HEK293 (cell line): ENCODE data around the gene PRSS23.

Experiments
- CTCF ChIA-PET: fragments of 350-600 bp; formaldehyde crosslinking; extraction: SDS; loops from one replicate; lab custom pipeline; 2021; ENCODE audit warnings: antibody characterized with exemption; lab: Yijun Ruan, JAX
- POLR2A ChIA-PET: fragments of 300-600 bp; formaldehyde crosslinking; extraction: SDS; loops from one replicate; lab custom pipeline; 2020; ENCODE audit warnings: antibody characterized with exemption, inconsistent platforms; lab: Yijun Ruan, JAX
- H3K27ac ChIP-seq: fragments of 200-500 bp; sonication (Bioruptor generic); 2 replicates; pipeline ENCODE4 v1.5.1; 2014; ENCODE audit warnings: low read depth, low read length, control low read depth, inconsistent platforms; ENCODE audit errors: extremely low read depth
- H3K36me3 ChIP-seq, 2 experiments: fragments of 200-500 bp in 1 of 2; sonication (Bioruptor generic) in 1 of 2; 1 replicate in 1 of 2; 2 replicates in 1 of 2; pipeline ENCODE4 v1.5.1; 2014 to 2017; ENCODE audit warnings: inconsistent platforms in 2 of 2, low read length in 2 of 2; ENCODE audit not compliant: control insufficient read depth in 2 of 2, insufficient read depth in 1 of 2
- H3K4me1 ChIP-seq: fragments of 200-500 bp; sonication (Bioruptor generic); 2 replicates; pipeline ENCODE4 v1.5.1; 2014; ENCODE audit warnings: mild to moderate bottlenecking, low read length, inconsistent platforms; ENCODE audit not compliant: control insufficient read depth, insufficient read depth
- H3K4me3 ChIP-seq: 2 replicates; pipeline ENCODE4 v1.5.1; 2011; ENCODE audit warnings: low read depth, mild to moderate bottlenecking, control low read depth, low read length, moderate library complexity
- H3K9me3 ChIP-seq: fragments of 200-500 bp; sonication (Bioruptor generic); 2 replicates; pipeline ENCODE4 v1.5.1; 2014; ENCODE audit warnings: low read depth, low read length, inconsistent platforms; ENCODE audit not compliant: control insufficient read depth, insufficient read depth
- EGR2 ChIP-seq: fragments of 450-650 bp; formaldehyde crosslinking; IDR thresholded peaks from 2 replicates; pipeline ENCODE4 v1.5.1; 2016; ENCODE audit warnings: low read depth, missing biosample characterization, missing genetic modification characterization
- GLIS1 ChIP-seq: fragments of 450-650 bp; formaldehyde crosslinking; IDR thresholded peaks from 2 replicates; pipeline ENCODE4 v1.5.1; 2016; ENCODE audit warnings: missing biosample characterization, missing genetic modification characterization
- IKZF3 ChIP-seq: fragments of 450-650 bp; IDR thresholded peaks from 2 replicates; pipeline ENCODE4 v1.5.0; 2018; ENCODE audit warnings: missing biosample characterization, mild to moderate bottlenecking, missing genetic modification characterization, moderate library complexity
- OSR2 ChIP-seq: fragments of 450-650 bp; formaldehyde crosslinking; IDR thresholded peaks from 2 replicates; pipeline ENCODE4 v1.5.1; 2016; ENCODE audit warnings: missing biosample characterization, missing genetic modification characterization
- WT1 ChIP-seq: fragments of 450-650 bp; formaldehyde crosslinking; IDR thresholded peaks from 2 replicates; pipeline ENCODE4 v1.5.1; 2016; ENCODE audit warnings: missing biosample characterization, missing genetic modification characterization
- YY1 ChIP-seq: fragments of 450-650 bp; formaldehyde crosslinking; IDR thresholded peaks from 2 replicates; pipeline ENCODE4 v1.5.1; 2018; ENCODE audit warnings: missing biosample characterization, missing genetic modification characterization
- ZNF202 ChIP-seq: fragments of 450-650 bp; formaldehyde crosslinking; IDR thresholded peaks from 2 replicates; pipeline ENCODE4 v1.5.1; 2016; ENCODE audit warnings: missing biosample characterization, missing genetic modification characterization, borderline replicate concordance
- ZNF341 ChIP-seq: fragments of 450-650 bp; formaldehyde crosslinking; IDR thresholded peaks from 2 replicates; pipeline ENCODE4; 2016; ENCODE audit warnings: low read depth, missing biosample characterization, missing genetic modification characterization
- ZNF354C ChIP-seq: fragments of 450-650 bp; formaldehyde crosslinking; IDR thresholded peaks from 2 replicates; pipeline ENCODE4 v1.5.1; 2016; ENCODE audit warnings: missing biosample characterization, missing genetic modification characterization, low read depth, borderline replicate concordance
- ZNF404 ChIP-seq: fragments of 450-650 bp; formaldehyde crosslinking; IDR thresholded peaks from 2 replicates; pipeline ENCODE4 v1.5.1; 2017; ENCODE audit warnings: missing biosample characterization, missing genetic modification characterization
- TF ChIP-seq, protein P1 (sequence below): fragments of 450-650 bp; formaldehyde crosslinking; IDR thresholded peaks from 2 replicates; pipeline ENCODE4 v1.5.1; 2016; ENCODE audit warnings: missing biosample characterization, missing genetic modification characterization
- TF ChIP-seq, protein P2 (sequence below): fragments of 450-650 bp; formaldehyde crosslinking; IDR thresholded peaks from 2 replicates; pipeline ENCODE4 v1.5.1; 2016; ENCODE audit warnings: missing biosample characterization, missing genetic modification characterization
- TF ChIP-seq, protein P3 (sequence below): fragments of 450-650 bp; IDR thresholded peaks from 2 replicates; pipeline ENCODE4 v1.5.1; 2018; ENCODE audit warnings: missing biosample characterization, mild to moderate bottlenecking, missing genetic modification characterization
- TF ChIP-seq, protein P4 (sequence below): fragments of 450-650 bp; formaldehyde crosslinking; IDR thresholded peaks from 2 replicates; pipeline ENCODE4 v1.5.1; 2017; ENCODE audit warnings: missing biosample characterization, missing genetic modification characterization
- TF ChIP-seq, protein P5 (sequence below): IDR thresholded peaks from 2 replicates; pipeline ENCODE4 v1.6.1; 2011; ENCODE audit warnings: mild to moderate bottlenecking, low read depth, low read length, borderline replicate concordance

The PRSS23 gene

DNA sequence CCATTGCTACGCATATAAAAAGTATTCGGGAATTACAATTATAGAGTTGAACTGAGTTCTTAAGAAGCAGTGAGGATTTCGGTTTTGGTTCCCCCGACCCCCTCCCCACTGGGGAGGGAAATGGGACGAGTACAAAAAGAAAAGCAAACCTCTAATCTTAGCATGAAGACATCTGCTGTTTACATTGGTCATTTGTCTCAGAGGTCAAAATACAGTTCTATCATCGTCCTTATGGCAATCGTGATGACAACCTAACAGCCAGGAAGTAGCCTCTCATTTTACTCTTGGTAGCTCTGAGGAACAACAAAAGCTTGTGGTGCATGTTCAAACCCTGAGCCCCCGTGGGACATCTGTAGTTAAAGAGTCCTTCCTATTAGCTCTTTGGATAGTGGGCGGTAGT is 3.2 kb upstream of the PRSS23 start:
- Histone ChIP-seq H3K9me3 (no peaks in the 10 kb centered on the region), H3K4me3 (no peak overlapping the region), H3K4me1 (peaks cover 23% of the 10 kb centered on the region), H3K36me3 (no peaks in the 10 kb centered on the region), H3K27ac (no peak overlapping the region)
- CTCF ChIA-PET, result interaction anchor here (0.7 to 1.2 kb wide), 2 partner anchors 78 to 189 kb away, joined by 3 to 5 read pairs; no protein-coding TSS in a partner anchor
- POLR2A ChIA-PET, result no interaction called here
- no peak for TF ChIP-seq ZNF354C (tag by site-specific recombination)
- no peak for TF ChIP-seq IKZF3 (tag by site-specific recombination)
- no peak for TF ChIP-seq ZNF341 (tag by site-specific recombination)

DNA sequence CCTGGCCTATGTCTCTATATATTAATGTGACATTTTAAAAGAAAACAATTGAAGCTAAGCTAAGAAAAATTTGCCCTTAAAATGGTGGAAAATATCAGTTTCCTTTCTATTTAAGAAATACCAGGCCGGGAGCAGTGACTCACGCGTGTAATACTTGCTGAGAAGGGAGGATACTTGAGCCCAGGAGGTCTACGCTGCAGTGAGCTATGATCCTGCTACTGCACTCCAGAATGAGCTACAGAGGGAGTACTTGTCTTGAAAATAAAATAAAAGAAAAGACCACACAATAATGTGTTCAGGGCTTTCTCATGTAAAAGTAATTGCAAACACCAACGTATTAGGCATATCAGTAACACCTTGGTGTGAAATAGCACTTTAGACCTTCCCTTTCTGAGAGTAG is 1.4 kb upstream of the PRSS23 start:
- Histone ChIP-seq H3K4me3 (no peak overlapping the region), H3K27ac (no peak overlapping the region), H3K4me1 (peaks cover 13% of the 10 kb centered on the region), H3K36me3 (no peaks in the 10 kb centered on the region), H3K9me3 (no peaks in the 10 kb centered on the region)
- POLR2A ChIA-PET, result interaction anchor here (0.5 to 2.6 kb wide), 5 partner anchors 8 to 730 kb away, joined by 3 to 10 read pairs (median 4); partner anchors contain the start of gene PICALM
- TF ChIP-seq, protein P1, sequence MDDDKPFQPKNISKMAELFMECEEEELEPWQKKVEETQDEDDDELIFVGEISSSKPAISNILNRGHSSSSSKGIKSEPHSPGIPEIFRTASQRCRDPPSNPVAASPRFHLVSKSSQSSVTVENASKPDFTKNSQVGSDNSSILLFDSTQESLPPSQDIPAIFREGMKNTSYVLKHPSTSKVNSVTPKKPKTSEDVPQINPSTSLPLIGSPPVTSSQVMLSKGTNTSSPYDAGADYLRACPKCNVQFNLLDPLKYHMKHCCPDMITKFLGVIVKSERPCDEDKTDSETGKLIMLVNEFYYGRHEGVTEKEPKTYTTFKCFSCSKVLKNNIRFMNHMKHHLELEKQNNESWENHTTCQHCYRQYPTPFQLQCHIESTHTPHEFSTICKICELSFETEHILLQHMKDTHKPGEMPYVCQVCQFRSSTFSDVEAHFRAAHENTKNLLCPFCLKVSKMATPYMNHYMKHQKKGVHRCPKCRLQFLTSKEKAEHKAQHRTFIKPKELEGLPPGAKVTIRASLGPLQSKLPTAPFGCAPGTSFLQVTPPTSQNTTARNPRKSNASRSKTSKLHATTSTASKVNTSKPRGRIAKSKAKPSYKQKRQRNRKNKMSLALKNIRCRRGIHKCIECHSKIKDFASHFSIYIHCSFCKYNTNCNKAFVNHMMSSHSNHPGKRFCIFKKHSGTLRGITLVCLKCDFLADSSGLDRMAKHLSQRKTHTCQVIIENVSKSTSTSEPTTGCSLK (tag by site-specific recombination), result no peak
- TF ChIP-seq, protein P2, sequence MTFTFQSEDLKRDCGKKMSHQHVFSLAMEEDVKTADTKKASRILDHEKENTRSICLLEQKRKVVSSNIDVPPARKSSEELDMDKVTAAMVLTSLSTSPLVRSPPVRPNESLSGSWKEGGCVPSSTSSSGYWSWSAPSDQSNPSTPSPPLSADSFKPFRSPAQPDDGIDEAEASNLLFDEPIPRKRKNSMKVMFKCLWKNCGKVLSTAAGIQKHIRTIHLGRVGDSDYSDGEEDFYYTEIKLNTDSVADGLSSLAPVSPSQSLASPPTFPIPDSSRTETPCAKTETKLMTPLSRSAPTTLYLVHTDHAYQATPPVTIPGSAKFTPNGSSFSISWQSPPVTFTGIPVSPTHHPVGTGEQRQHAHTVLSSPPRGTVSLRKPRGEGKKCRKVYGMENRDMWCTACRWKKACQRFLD, result no peak
- TF ChIP-seq ZNF404 (tag by site-specific recombination) (no peak), GLIS1 (tag by site-specific recombination) (0 out of 2 replicates have a peak, but pooled peaks have one; percentile 10), OSR2 (tag by site-specific recombination) (peak; percentile 75), YY1 (tag by site-specific recombination) (no peak), EGR2 (tag by site-specific recombination) (no peak), ZNF202 (tag by site-specific recombination) (no peak), WT1 (tag by site-specific recombination) (peak; percentile 41; the same call in 1 of the 2 replicates)
- TF ChIP-seq, protein P3, sequence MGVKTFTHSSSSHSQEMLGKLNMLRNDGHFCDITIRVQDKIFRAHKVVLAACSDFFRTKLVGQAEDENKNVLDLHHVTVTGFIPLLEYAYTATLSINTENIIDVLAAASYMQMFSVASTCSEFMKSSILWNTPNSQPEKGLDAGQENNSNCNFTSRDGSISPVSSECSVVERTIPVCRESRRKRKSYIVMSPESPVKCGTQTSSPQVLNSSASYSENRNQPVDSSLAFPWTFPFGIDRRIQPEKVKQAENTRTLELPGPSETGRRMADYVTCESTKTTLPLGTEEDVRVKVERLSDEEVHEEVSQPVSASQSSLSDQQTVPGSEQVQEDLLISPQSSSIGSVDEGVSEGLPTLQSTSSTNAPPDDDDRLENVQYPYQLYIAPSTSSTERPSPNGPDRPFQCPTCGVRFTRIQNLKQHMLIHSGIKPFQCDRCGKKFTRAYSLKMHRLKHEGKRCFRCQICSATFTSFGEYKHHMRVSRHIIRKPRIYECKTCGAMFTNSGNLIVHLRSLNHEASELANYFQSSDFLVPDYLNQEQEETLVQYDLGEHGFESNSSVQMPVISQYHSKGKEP (tag by site-specific recombination), result no peak
- TF ChIP-seq, protein P4, sequence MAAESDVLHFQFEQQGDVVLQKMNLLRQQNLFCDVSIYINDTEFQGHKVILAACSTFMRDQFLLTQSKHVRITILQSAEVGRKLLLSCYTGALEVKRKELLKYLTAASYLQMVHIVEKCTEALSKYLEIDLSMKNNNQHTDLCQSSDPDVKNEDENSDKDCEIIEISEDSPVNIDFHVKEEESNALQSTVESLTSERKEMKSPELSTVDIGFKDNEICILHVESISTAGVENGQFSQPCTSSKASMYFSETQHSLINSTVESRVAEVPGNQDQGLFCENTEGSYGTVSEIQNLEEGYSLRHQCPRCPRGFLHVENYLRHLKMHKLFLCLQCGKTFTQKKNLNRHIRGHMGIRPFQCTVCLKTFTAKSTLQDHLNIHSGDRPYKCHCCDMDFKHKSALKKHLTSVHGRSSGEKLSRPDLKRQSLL, result peak; percentile 46; the same call in 1 of the 2 replicates
- TF ChIP-seq, protein P5, sequence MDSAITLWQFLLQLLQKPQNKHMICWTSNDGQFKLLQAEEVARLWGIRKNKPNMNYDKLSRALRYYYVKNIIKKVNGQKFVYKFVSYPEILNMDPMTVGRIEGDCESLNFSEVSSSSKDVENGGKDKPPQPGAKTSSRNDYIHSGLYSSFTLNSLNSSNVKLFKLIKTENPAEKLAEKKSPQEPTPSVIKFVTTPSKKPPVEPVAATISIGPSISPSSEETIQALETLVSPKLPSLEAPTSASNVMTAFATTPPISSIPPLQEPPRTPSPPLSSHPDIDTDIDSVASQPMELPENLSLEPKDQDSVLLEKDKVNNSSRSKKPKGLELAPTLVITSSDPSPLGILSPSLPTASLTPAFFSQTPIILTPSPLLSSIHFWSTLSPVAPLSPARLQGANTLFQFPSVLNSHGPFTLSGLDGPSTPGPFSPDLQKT, result no peak
- CTCF ChIA-PET, result interaction anchor here (0.6 to 2.1 kb wide), 9 partner anchors 9 to 779 kb away, joined by 3 to 8 read pairs (median 4); no protein-coding TSS in a partner anchor
